ENCODE data around the gene SARNP. TPM values are rescaled to one million over a fixed set of nuclear protein-coding genes. Genes with fewer than 3 reads are reported as not detected.

Gene SARNP
- total RNA-seq, 1 donor from 2014 or later = 85.7 TPM

DNA sequence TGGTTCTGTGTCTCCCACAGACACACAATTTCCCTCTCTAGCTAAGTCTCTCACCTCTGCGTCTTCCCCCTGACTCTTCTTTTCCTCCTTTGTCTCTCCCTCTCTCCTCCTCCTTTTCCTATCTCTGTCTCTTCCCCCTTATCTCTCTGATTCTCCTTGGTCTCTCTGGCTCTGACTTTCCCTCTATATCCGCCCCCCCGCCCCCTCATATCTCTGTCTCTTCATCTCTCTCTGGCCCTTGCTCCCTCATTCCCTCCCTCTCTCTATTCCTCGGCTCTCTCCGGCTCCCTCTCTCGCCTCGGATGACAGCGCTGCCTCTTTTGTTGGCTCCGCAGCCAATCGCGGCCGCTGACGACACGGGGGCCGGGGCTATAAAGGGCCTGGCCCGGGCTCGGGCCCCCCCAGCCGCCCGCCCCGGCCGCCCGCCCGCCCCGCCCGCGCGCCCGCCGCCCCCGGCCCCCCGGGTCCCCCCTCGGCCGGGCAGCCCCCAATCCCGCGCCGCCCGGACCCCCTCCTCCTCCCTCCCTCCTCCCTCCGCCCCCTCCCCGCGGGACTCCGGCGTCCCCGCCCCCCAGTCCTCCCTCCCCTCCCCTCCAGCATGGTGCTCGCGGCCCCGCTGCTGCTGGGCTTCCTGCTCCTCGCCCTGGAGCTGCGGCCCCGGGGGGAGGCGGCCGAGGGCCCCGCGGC is 74.7 kb downstream of the SARNP start, which contains the start of gene GDF11:
Gene GDF11, plus strand, starts transcription at position 404 of the 687 bp plus-strand sequence. Its CDS starts 195 bp downstream, at position 599.
- DNase-seq (ENCODE audit: low spot score, unreplicated experiment) = peak; percentile 55
- H3K9me3 Mint-ChIP-seq (ENCODE audit: low read depth) = no peaks in the 10 kb centered on the region
- H3K27me3 Mint-ChIP-seq = peaks cover 4% of the 10 kb centered on the region
- TF ChIP-seq, protein P1, sequence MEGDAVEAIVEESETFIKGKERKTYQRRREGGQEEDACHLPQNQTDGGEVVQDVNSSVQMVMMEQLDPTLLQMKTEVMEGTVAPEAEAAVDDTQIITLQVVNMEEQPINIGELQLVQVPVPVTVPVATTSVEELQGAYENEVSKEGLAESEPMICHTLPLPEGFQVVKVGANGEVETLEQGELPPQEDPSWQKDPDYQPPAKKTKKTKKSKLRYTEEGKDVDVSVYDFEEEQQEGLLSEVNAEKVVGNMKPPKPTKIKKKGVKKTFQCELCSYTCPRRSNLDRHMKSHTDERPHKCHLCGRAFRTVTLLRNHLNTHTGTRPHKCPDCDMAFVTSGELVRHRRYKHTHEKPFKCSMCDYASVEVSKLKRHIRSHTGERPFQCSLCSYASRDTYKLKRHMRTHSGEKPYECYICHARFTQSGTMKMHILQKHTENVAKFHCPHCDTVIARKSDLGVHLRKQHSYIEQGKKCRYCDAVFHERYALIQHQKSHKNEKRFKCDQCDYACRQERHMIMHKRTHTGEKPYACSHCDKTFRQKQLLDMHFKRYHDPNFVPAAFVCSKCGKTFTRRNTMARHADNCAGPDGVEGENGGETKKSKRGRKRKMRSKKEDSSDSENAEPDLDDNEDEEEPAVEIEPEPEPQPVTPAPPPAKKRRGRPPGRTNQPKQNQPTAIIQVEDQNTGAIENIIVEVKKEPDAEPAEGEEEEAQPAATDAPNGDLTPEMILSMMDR (IDR thresholded peaks at IDR 0.05; ENCODE audit: unreplicated experiment) = no peak
- peaks cover 4% of the 10 kb centered on the region for H3K36me3 Mint-ChIP-seq (ENCODE audit: insufficient read depth)
- peaks cover 45% of the 10 kb centered on the region for H3K4me1 Mint-ChIP-seq (ENCODE audit: low read depth)
- H3K27ac Mint-ChIP-seq = peak within 1 kb of the TSS; percentile 96
- peak within 1 kb of the TSS; percentile 95 for H3K4me3 Mint-ChIP-seq (ENCODE audit: low read depth)

GRCh38 chr12:55741931-55742680 is 75.4 kb downstream of the SARNP start:
- Mint-ChIP-seq H3K4me3 (ENCODE audit: low read depth) (peak overlapping the region; percentile 85), H3K9me3 (ENCODE audit: low read depth) (no peaks in the 10 kb centered on the region), H3K27ac (peak overlapping the region; percentile 96), H3K27me3 (peaks cover 4% of the 10 kb centered on the region), H3K36me3 (ENCODE audit: insufficient read depth) (no peaks in the 10 kb centered on the region), H3K4me1 (ENCODE audit: low read depth) (peaks cover 44% of the 10 kb centered on the region)
- TF ChIP-seq, protein P1 (IDR thresholded peaks at IDR 0.05; ENCODE audit: unreplicated experiment) = no peak
- no peak for DNase-seq (ENCODE audit: low spot score, unreplicated experiment)

GRCh38 chr12:55739025-55739378 is 78.5 kb downstream of the SARNP start:
- Mint-ChIP-seq H3K27me3 (peaks cover 4% of the 10 kb centered on the region), H3K9me3 (ENCODE audit: low read depth) (no peaks in the 10 kb centered on the region), H3K4me3 (ENCODE audit: low read depth) (peak overlapping the region; percentile 78), H3K27ac (no peak overlapping the region), H3K4me1 (ENCODE audit: low read depth) (peaks cover 24% of the 10 kb centered on the region), H3K36me3 (ENCODE audit: insufficient read depth) (no peaks in the 10 kb centered on the region)
- no peak for DNase-seq (ENCODE audit: low spot score, unreplicated experiment)
- TF ChIP-seq, protein P1 (IDR thresholded peaks at IDR 0.05; ENCODE audit: unreplicated experiment) = no peak

DNA sequence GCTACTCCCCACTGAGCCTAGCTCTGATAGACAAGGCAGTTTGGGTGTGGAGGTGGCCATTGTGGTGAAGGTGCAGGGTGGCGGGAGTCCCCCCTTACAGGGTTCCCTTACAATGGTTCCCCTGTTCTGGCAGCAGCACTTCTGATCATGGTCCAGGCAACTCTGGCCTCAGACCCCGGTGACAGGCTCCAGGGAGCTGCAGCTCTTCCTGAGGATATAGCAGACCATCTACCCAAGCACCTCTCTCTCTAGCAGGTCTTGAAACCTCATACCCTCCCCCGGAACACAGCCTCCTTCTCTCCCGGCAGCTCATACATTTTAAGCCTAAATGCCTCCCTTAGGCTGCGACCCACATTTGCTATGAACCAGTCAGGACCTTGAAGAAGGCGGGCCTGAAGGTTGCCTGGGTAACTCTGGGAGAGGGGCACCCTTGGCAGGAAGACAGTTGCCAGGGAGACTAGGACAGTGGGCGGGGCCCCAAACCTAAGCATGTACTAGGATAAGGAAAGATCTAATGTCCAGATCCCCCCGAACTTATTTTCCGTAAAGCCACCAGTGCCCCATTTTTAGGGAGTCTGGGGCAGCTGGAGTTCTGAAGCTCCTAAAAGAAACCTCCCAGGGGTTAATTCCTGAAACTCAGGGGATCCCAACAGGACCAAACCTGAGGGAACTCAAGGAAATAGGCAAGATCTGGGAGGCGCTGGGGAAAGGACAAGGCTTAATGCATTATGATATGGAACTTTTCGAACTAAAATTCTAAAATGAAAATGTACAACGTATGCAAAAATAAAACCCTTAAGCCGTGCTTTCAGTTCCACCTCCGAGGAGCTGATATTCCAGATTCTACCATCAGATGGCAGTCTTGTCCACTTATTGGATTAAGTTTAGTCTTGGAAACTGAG is 79.2 kb downstream of the SARNP start:
- H3K27ac Mint-ChIP-seq = peak overlapping the region; percentile 95
- peak overlapping the region; percentile 78 for H3K4me3 Mint-ChIP-seq (ENCODE audit: low read depth)
- H3K36me3 Mint-ChIP-seq (ENCODE audit: insufficient read depth) = no peaks in the 10 kb centered on the region
- H3K4me1 Mint-ChIP-seq (ENCODE audit: low read depth) = peaks cover 24% of the 10 kb centered on the region
- no peaks in the 10 kb centered on the region for H3K9me3 Mint-ChIP-seq (ENCODE audit: low read depth)
- peak; percentile 58 for DNase-seq (ENCODE audit: low spot score, unreplicated experiment)
- peaks cover 4% of the 10 kb centered on the region for H3K27me3 Mint-ChIP-seq
- TF ChIP-seq, protein P1 (IDR thresholded peaks at IDR 0.05; ENCODE audit: unreplicated experiment) = peak; percentile 90
